ENCODE data around the gene MAPKAPK2.
"Not testable (repeated sequence)": the region's sequence is repeated elsewhere in the genome, so short reads cannot be mapped to it uniquely, and the experiment has no call there.

The MAPKAPK2 gene

DNA sequence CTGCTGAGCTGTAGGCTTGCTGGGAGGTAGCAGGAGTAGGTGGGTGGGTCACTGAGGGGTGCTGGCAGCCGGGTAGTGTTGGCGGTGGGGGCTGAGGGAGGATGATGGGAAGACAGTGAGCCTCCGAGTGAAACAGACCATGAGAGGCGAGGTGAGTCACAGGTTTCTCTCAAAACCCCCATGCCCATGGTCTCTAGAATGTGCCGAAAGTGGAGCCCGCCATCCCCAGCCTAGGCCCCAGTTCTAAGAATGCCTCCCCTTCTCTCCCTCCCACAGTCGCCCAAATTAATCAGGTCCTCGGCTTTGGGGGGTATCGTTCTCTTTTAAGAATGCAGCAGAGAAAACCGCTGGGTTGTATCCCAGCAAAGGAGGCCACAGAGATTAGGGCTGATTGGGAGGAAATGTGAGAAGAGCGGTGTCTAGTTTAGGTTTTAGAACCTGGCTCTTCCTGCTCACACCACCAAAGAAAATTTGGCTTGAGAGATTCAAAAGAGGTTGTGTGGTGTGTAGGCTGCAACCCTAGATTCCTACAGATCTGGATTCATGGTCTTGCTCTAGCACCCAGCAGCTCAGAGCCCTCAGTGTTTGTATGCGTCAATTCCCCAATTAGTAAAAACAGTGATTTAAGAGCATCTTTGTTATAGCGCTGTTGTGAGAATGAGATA, 58.1 kb downstream of the MAPKAPK2 start:
- no peak for DNase-seq (ENCODE audit: low read depth, low spot score)

DNA sequence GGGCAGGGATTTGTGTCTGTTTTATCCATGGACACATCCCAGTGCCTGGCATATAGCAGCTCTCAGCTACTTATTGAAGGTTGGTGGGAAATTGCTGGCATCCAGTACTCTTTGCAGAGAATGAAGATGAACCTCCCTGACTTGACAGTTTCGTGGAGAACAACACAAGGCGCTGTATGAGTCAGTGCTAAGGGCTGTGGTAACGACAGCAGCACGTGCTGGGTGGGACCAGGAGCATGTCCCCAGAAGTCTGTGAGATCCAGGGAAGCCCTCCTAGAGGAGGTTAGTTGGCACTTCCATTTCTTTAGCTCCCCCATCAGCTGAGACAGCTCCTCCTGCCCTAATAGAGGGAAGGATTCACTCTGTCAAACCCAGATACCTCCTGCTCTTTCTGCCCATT, 60.0 kb downstream of the MAPKAPK2 start:
- no peak for DNase-seq (ENCODE audit: low read depth, low spot score)

DNA sequence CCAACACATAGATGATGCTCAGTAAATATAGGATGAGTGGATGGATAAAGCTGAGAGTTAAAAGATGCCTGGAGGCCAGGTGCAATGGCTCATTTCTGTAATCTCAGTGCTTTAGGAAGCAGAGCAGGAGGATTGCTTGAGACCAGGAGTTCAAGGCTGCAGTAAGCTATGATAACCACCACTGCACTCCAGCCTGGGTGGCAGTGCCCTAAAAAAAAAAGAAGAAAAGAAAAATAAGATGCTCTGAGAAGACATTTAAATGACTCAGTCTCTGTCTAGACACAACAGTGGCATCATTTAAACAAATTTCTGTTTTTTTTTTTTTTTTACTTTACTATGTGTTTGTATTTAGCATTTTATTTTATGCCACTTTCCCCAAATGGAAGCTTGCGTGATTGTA, 60.6 kb downstream of the MAPKAPK2 start:
- no peak for DNase-seq (ENCODE audit: low read depth, low spot score)

DNA sequence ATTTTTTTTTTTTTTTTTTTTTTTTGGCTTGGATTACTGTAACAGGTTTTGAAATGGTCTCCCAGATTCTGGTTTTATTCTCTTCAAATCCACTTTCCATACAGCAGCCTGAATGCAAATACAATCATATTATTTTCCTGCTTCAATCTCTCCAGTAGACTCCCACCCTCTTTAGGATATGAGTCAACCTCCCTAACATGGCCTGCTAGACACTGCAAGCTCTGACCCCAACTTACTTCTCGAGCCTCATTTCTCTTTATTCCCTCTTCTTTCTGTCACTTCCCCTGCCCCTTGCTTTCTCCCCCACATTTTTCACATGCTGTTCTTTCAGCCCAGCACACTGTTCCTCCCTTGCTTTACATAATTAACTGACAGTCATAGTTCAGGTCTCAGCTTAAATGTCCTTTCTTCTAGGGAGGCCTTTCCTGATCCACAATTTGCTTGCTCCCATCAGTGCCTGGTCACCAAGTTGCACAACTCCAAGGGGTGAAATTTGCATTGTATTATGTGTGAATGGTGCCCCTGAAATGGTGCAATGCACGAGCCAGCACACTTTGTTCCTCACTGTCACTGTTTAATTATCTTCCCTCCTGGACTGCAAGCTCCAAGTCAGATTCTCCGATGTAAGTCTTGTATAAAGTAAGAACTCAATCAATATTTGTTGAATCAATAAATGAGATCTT, 63.8 kb downstream of the MAPKAPK2 start:
- DNase-seq (ENCODE audit: low read depth, low spot score) = no peak

DNA sequence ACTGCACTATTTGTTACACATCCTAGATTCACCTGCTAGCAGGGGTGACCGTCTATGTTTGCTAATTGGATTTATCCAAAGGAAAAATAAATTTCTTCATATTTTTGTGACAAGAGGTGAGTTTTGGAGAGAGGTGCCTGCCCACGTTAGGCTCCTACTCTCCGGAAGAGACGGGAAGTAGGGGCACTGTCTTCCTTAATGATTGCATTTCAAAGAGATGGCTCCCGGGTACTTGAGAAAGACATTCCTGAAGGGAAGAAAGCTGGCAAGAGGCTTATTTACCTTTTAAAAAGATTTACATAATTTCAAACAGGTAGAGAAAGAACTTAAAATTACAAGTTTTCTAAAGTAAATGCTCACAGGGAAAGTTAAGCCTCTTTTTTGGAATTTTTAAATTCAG, 67.2 kb downstream of the MAPKAPK2 start:
- DNase-seq (ENCODE audit: low read depth, low spot score) = no peak

DNA sequence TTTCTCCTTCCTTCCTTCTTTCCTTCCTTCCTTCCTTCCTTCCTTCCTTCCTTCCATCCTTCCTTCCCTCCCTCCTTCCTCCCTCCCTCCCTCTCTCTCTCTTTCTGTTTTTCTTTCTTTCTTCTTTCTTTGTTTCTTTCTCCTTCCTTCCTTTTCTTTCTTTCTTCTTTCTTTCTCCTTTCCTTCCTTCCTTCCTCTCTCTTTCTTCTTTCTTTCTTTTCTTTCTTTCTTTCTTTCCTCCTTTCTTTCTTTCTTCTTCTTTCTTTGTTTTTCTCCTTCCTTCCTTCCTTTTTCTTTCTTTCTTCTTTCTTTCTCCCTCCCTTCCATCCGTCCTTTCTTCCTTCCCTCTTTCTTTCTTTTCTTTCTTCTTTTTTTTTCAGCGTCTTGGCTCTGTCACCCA, 67.8 kb downstream of the MAPKAPK2 start:
- no peak for DNase-seq (ENCODE audit: low read depth, low spot score)

DNA sequence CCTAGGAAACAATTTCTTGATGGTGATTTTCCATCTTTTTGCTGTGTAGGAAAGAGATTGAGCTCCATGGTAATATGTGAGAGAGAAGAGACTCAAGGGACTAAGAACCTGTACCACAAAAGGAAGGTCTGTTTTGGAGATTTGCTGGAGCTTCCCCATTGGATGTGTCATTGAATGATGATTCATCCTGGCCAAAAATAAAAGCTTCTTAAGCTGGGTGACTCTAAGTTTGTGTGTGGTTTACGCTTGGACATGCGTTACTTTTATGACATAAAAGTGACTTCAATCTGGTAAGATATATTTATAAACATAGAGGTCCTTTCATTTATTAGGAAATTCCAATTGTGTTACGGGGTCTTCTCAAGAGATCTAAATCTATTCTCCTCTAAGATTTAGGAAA, 68.4 kb downstream of the MAPKAPK2 start:
- no peak for DNase-seq (ENCODE audit: low read depth, low spot score)

DNA sequence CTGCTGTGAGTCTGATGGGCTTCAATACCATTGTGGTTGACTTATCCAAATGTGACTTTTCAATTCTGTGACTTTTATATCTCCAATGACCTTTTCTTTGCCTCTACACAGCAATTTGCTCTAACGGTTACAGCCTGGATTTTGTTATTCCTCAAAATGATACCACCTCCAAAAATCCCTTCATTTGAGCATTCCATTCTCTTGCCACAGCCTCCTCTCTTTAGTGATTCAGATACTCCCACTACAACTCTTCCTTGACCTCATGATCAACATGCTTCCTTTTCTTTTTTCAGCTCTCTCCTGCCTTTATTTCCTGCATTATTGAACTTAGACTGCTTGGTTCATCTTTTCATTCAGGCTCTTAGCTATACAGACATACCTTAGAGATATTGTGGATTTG, 69.3 kb downstream of the MAPKAPK2 start:
- no peak for DNase-seq (ENCODE audit: low read depth, low spot score)

DNA sequence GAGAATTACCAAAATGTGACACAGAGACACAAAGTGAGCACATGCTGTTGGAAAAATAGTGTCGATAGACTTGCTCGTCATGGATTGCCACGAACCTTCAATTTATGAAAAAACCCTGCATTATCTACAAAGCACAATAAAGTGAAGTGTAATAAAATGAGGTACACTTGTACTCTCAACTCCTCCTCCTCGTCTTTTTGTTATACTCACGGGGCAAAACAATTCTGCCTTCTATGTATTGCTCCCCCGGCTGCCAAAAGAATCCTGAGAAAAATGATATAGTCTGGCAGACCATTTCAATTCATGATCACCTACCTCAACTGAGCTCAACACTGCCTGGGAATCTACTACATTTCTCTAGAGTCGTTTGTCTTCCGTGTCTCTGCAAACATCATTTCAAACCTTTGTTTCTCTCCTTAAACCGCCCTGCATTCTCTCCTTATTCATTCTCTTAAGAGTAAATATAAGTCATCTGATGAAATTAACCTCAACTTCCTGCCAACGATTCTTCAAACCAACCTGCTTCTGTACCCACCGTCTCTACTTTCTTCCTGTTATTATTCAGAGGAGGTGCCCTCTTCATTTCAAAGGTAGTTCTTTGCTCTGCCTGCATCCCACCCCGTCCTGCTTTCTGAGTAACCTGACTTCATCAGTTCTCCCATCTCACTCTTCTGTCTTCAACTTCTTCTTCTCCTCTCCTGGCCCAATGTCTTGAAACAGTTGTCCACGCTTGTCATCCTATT, 73.0 kb downstream of the MAPKAPK2 start:
- no peak for DNase-seq (ENCODE audit: low read depth, low spot score)

DNA sequence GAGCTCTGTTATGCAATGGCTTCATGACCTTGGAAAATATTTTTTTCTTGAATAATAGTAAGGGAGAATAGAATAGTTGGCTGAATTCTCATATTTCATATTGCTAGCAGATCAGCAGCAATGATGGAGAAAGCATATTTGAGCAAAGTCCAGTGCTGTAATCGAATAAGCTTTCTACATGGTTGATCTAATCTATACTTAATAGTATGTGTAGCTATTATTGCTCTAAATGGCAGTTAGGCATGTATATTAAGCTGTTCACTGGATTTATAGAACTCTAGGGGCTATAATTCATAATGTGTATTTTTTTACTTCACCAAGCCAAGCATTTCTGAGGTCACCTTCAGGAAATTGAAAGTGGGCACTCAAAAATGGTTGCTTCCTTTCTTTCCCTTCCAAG, 75.9 kb downstream of the MAPKAPK2 start:
- DNase-seq (ENCODE audit: low read depth, low spot score) = no peak

DNA sequence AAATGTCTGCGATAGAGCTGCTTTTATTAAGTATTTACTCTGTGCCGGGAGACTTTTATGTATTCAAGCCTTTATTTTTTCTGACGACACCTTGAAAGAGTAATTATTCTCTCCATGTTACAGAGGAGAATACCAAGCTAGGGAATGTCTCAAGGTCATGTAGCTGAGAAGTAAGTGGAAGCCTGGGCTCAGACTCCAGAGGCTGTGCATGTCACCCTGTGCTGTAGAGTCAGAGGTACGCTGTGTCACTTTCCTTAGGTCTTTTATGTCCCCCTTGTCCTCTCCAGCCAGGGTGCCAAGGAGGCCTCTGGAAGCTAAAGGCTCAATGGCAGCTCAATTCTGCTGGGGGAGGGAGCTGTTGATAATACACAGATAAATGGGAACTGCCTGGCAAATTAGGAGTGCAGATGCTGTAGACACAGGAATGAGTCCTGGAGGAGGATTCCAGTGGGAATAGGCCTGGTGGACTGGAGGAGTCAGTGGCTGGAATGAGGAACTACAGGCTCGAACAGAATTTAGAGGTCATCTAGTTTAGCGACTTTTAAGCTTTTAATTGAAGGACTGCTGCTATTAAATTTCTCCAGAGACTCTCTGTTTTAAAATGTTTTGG, 76.6 kb downstream of the MAPKAPK2 start:
- DNase-seq (ENCODE audit: low read depth, low spot score) = no peak

DNA sequence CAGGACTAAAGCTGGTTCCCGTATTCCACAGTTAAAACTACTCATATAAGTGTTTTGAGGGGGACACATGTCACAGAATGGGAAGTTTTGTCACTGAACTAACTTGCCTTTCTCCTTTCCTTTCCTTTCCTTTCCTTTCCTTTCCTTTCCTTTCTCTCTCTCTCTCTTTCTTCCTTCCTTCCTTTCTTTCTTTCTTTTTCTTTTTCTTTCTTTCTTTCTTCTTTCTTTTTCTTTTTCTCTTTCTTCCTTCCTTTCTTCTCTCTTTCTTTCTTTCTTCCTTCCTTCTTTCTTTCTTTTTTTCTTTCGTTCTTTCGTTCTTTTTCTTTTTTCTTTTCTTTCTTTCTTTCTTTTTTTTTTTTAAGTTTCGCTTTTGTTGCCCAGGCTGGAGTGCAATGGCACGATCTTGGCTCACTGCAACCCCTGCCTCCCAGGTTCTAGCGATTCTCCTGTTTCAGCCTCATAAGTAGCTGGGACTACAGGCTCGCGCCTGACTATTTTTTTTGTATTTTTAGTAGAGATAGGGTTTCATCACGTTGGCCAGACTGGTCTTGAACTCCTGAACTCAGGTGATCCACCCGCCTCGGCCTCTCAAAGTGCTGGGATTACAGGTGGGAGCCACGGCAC, 78.1 kb downstream of the MAPKAPK2 start:
- DNase-seq (ENCODE audit: low read depth, low spot score) = not testable (repeated sequence)

DNA sequence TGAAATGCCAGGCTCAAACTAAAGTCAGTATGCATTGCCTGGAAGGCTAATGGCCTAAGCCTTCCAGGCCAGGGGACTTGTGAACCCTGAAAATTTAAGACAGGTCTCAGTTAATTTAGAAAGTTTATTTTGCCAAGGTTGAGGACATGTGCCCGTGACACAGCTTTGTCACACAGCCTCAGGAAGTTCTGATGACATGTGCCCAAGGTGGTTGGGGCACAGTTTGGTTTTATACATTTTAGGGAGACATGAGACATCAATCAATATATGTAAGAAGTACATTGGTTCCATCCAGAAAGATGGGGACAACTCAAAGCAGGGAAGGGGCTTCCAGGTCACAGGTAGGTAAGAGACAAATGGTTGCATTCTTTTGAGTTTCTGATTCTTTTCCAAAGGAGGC, 81.1 kb downstream of the MAPKAPK2 start:
- DNase-seq (ENCODE audit: low read depth, low spot score) = not testable (repeated sequence)

DNA sequence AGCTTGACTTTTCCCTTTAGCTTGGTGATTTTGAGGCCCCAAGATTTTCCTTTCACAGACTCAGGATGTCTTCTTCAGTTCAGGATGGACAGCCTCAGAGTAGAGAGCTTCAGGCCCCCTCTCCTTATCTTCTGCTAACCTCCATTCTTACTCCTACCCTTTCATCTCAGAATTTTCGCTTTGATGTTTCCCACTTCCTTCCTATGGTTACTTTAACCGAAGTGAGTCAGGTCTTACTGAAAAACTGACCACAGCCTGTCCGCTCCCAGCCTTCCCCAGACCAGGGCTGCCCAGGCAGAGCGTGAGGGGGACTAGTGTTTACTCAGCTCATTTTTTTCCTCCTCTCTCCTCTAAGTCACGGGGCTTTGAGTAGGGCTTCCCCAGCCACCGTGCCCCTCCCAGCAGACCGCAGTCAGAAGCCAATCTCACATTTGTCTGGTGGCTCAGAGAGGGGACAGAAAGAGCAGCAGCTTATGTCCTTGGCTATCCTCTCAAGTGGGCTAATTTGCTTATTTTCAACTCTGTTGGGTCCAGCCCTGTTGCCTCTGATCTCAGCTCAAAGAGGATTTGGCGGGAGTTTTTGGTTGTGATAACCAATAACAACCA, 81.6 kb downstream of the MAPKAPK2 start:
- no peak for DNase-seq (ENCODE audit: low read depth, low spot score)

DNA sequence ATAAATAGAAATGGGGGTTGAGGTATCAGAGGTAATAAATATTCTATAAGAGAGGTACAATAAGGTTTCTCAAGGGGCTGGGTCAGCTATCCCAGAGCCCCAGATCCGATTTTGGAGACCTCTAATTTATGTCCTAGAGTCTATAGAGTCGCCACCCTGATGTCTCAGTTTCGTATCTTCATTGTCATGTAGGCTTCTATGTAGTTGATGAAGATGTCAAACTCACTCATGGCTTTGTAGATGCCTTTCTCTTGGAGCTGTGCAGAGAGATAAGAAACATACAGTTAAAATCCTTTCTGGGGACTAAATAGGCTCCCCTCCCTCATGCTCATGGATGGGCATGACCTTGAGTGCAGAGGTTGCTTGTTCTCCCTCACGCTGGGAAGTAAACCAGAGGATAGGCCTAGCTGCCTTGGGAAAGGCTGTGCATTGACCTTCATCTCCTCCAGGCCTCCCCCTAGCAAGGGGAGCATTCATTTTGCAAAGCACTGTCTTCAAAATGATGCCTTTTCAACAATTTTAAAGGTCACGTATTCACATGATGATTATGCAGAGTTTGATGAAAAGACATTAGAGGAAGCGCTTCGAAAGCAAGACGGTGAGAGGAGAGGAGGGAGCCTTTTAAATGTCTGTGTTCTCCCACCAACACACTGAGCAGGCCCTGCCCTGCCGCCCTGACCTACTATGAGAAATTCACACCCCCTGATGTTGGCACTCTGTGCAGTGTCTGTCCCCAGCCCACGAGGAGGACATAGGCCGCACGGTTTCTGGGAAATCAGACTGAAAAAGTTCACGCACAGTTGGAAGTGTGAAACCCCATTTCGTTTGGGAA, 84.0 kb downstream of the MAPKAPK2 start:
- DNase-seq (ENCODE audit: low read depth, low spot score) = no peak

DNA sequence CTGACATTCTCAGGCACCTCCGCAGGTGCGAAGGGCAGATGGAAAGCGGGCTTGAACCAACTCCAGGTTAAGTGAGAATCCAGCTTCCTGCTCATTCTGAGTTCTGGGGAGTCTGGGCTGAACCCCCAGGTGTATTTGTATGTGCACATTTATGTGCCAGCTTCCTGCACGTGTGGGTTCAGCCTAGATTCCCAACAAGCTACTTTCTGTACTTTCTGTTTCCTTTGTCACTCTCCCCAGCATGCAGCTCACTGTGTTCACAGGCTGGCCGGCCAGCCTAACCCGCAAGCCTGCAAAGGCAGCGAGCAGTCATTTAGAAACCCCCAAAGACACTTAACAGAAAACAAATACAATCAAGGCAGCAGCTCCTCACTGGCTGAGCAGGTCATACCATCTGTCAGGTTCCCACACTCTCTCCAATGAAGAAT, 84.6 kb downstream of the MAPKAPK2 start:
- no peak for DNase-seq (ENCODE audit: low read depth, low spot score)

DNA sequence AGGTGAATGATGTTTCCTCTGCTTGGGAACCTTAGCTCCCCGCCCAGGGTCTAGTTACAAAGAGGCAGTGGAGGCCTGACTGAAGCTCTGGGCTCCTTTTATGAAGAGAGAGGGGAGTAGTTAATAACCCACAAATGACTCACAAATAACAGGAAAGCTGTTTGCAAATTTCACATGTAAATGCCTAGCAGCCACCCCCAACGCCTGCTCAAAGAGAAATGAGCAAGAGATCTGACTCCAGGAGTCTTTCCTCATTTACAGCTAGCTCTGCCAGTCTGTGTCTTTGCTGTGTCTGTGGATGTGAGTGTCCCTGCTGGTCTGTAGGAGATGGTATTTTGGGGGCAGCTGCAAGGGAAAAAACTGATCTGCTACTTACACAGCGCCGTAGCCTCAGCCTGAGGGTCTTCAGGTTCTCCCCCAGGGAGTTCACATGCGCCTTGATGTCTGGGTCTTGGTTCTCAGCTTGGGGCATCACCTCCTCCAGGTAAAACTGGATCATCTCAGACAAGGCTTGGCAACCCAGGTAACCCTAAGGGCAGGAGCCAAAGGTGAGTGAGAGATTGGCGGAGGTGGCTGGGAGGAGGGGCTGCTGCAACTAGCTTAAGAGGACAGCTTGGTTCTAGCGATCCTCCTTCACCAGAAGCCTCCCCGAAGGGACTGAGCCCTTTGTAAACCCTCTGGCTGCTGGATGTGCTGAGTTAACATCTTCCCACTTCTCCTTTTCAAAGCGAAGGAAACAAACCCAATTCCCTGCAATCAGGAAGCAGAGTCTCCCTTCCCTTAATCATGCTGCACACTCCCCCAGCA, 86.0 kb downstream of the MAPKAPK2 start, which contains the start of gene IL19:
TSS of gene IL19 (plus strand) at position 243 of the 807 bp plus-strand sequence. CDS start 65,890 bp downstream, outside the sequence.
- no peak for DNase-seq (ENCODE audit: low read depth, low spot score)

DNA sequence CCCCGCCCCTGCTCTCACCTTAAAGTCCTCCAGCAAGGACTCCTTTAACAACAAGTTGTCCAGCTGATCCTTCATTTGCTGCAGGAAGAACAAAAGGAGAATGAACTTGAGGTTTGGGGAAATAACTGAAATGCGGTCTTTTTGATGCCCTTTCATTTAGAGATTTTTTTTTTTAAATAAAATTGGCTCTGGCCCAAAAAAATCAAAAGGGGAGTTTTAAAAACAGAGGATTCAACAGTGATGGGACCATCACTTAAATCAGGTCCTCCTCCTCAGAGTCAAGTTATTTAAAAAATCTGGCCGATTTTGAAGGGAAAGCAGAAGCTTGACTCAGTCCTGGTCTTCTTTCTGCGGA, 86.6 kb downstream of the MAPKAPK2 start:
- DNase-seq (ENCODE audit: low read depth, low spot score) = no peak

DNA sequence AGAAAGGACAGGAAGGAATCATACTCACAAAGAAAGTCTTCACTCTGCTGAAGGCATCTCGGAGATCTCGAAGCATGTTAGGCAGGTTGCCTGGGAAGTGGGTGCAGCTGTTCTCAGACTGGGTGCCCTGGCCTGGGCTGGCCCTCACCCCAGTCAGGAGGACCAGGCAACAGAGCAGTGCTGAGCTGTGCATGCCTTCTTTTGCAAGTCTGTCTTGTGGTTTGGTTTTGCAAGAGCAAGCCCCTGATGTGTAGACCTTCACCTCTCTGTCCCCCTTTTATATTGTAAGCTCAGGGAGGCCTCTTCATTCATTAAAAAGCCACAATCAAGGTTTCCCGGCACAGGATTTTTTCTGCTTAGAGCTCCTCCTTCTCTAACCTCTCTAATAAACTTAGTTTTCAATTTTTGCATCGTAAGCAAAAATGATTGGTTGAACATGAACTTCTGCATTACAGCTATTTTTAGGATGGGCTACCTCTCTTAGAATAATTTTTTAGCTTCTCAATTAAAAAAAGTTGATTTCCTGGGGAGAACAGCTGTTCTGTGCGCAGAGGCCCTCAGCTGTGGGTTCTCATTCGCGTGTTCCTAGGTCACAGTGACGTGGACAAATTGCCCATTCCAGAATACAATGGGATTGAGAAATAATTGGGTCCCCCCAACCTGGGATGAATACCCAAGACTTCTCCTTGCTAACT, 87.7 kb downstream of the MAPKAPK2 start, which contains the start of gene IL10:
TSS of gene IL10 (minus strand) at position 252 of the 695 bp plus-strand sequence. CDS start at position 193, 59 bp downstream.
- no peak for DNase-seq (ENCODE audit: low read depth, low spot score)

Measured in smooth muscle cell of the brain vasculature (primary cell).